OCI-LY1 (cell line): ENCODE results near the gene KRR1.
"Not testable (repeated sequence)": the region's sequence is repeated elsewhere in the genome, so short reads cannot be mapped to it uniquely, and the experiment has no call there.

Experiments
- EZH2 ChIP-seq: fragments of 200-600 bp; sonication (generic), shearing (Covaris generic); IDR thresholded peaks from 2 replicates; pipeline ENCODE4 v1.8.0; 2017; ENCODE audit warnings: borderline replicate concordance, mixed run types, mild to moderate bottlenecking, antibody characterized with exemption, low read length, moderate library complexity, mixed read lengths
- TF ChIP-seq, protein P1 (sequence below): fragments of 200-600 bp; sonication (generic), shearing (Covaris generic); IDR thresholded peaks from 2 replicates; pipeline ENCODE4 v1.5.1; 2017; ENCODE audit warnings: mild to moderate bottlenecking, antibody characterized with exemption, low read length, moderate library complexity, mixed read lengths

DNA sequence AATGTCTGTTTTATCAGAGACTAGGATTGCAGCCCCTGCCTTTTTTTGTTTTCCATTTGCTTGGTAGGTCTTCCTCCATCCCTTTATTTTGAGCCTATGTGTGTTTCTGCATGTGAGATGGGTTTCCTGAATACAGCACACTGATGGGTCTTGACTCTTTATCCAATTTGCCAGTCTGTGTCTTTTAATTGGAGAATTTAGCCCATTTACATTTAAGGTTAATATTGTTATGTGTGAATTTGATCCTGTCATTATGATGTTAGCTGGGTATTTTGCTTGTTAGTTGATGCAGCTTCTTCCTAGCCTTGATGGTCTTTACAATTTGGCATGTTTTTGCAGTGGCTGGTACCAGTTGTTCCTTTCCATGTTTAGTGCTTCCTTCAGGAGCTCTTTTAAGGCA, 9.8 kb upstream of the KRR1 start:
- TF ChIP-seq, protein P1, sequence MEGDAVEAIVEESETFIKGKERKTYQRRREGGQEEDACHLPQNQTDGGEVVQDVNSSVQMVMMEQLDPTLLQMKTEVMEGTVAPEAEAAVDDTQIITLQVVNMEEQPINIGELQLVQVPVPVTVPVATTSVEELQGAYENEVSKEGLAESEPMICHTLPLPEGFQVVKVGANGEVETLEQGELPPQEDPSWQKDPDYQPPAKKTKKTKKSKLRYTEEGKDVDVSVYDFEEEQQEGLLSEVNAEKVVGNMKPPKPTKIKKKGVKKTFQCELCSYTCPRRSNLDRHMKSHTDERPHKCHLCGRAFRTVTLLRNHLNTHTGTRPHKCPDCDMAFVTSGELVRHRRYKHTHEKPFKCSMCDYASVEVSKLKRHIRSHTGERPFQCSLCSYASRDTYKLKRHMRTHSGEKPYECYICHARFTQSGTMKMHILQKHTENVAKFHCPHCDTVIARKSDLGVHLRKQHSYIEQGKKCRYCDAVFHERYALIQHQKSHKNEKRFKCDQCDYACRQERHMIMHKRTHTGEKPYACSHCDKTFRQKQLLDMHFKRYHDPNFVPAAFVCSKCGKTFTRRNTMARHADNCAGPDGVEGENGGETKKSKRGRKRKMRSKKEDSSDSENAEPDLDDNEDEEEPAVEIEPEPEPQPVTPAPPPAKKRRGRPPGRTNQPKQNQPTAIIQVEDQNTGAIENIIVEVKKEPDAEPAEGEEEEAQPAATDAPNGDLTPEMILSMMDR = not testable (repeated sequence)
- not testable (repeated sequence) for TF ChIP-seq EZH2
